GM12878 (cell line): ENCODE measurements around the gene GAK. TPM values are rescaled to one million over a fixed set of nuclear protein-coding genes. Genes with fewer than 3 reads are reported as not detected.

ENCODE experiments used
- ATAC-seq: fragments of 200-7000 bp; cut with Tn5 transposase; 3 replicates; pipeline ENCODE4 v1.9.1; 2020; ENCODE audit warnings: mild to moderate bottlenecking, moderate library complexity
- BruUV-seq: library from RNA; stranded (reverse); fragments of 400-500 nt; replicated peaks from 2 replicates; lab custom pipeline; 2021; lab: Mats Ljungman, UMichigan
- CTCF ChIA-PET: fragments of 300-600 bp; sonication (Branson Sonifier 250); formaldehyde crosslinking; extraction: SDS; loops from one replicate; lab custom pipeline; 2021; ENCODE audit warnings: inconsistent platforms; lab: Yijun Ruan, JAX
- POLR2A ChIA-PET: fragments of 350-600 bp; formaldehyde crosslinking; extraction: SDS; loops from one replicate; lab custom pipeline; 2021; ENCODE audit warnings: inconsistent platforms; lab: Charles Lee
- RAD21 ChIA-PET: fragments of 300-600 bp; sonication (Branson Sonifier 250); formaldehyde crosslinking; loops from one replicate; lab custom pipeline; 2023; ENCODE audit warnings: antibody characterized with exemption; ENCODE audit not compliant: unreplicated experiment; lab: Charles Lee
- SMC1A ChIA-PET: fragments of 300-600 bp; sonication (Branson Sonifier 250); formaldehyde crosslinking; loops from one replicate; lab custom pipeline; 2023; ENCODE audit not compliant: unreplicated experiment, uncharacterized antibody; lab: Charles Lee
- DNase-seq: peaks from one replicate; pipeline ENCODE4 v3.0.0-alpha.2; 2011; ENCODE audit warnings: low read depth, low spot score
- FAIRE-seq: peaks from 3 replicates; lab custom pipeline; 2011; peaks lifted over from hg19 to GRCh38; lab: Jason Lieb, UNC
- H2AFZ ChIP-seq: 2 replicates; pipeline ENCODE4 v1.6.0; 2011; ENCODE audit warnings: low read depth, low read length, control low read depth; ENCODE audit not compliant: control insufficient read depth
- H3K27ac ChIP-seq: 2 replicates; pipeline ENCODE4 v1.5.1; 2011; ENCODE audit warnings: control low read depth; ENCODE audit not compliant: control insufficient read depth, insufficient read depth
- H3K27me3 ChIP-seq, 2 experiments: replicated peaks in 1 of 2; 2 replicates each; pipeline versions ENCODE4 v1.6.0 to v1.6.1; 2011; ENCODE audit warnings: low read length in 1 of 2; ENCODE audit not compliant: control insufficient read depth in 2 of 2, insufficient read depth in 2 of 2
- H3K36me3 ChIP-seq, 2 experiments: 2 replicates each; pipeline ENCODE4 v1.5.1; 2011; ENCODE audit warnings: low read length in 1 of 2; ENCODE audit not compliant: control insufficient read depth in 2 of 2, insufficient read depth in 2 of 2
- H3K4me1 ChIP-seq: 2 replicates; pipeline ENCODE4 v1.6.1; 2011; ENCODE audit warnings: mild to moderate bottlenecking, low read length, moderate library complexity, mixed read lengths; ENCODE audit not compliant: control insufficient read depth, insufficient read depth
- H3K4me2 ChIP-seq: 2 replicates; pipeline ENCODE4 v1.6.0; 2011; ENCODE audit warnings: control low read depth; ENCODE audit not compliant: control insufficient read depth, insufficient read depth
- H3K4me3 ChIP-seq: fragments of 200-600 bp; sonication (generic); 2 replicates; pipeline ENCODE4 v1.5.1; 2016
- H3K79me2 ChIP-seq: 2 replicates; pipeline ENCODE4 v1.6.0; 2011; ENCODE audit warnings: low read length; ENCODE audit not compliant: control insufficient read depth, insufficient read depth
- H3K9ac ChIP-seq: 2 replicates; pipeline ENCODE4 v1.8.0; 2011; ENCODE audit warnings: low read length, control low read depth, mixed read lengths; ENCODE audit not compliant: control insufficient read depth, insufficient read depth
- H3K9me3 ChIP-seq: replicated peaks from 3 replicates; pipeline ENCODE4 v1.5.1; 2011; ENCODE audit warnings: mild to moderate bottlenecking, low read length; ENCODE audit not compliant: control insufficient read depth, insufficient read depth
- H4K20me1 ChIP-seq: 2 replicates; pipeline ENCODE4 v1.6.0; 2011; ENCODE audit not compliant: control insufficient read depth, insufficient read depth
- ASH2L ChIP-seq: fragments of 300-600, 200-600 bp; sonication (generic); IDR thresholded peaks from 2 replicates; pipeline ENCODE4 v1.6.1; 2017; ENCODE audit warnings: low read depth, mild to moderate bottlenecking, borderline replicate concordance
- CEBPB ChIP-seq, 2 experiments: fragments of 150-350 bp in 1 of 2; IDR thresholded peaks; 2 replicates each; pipeline ENCODE4 v1.6.1; 2012 to 2014; ENCODE audit warnings: low read depth in 2 of 2, low read length in 2 of 2, borderline replicate concordance in 1 of 2, inconsistent platforms in 1 of 2
- CHD2 ChIP-seq: IDR thresholded peaks from 2 replicates; pipeline ENCODE4 v1.6.1; 2011; ENCODE audit warnings: low read depth, low read length, improper control_type of control experiment, borderline replicate concordance
- E2F8 ChIP-seq: fragments of 450-650 bp; IDR thresholded peaks from 2 replicates; pipeline ENCODE4 v1.6.1; 2018; ENCODE audit warnings: mild to moderate bottlenecking, low read depth, moderate library complexity; ENCODE audit not compliant: partially characterized antibody
- ELK1 ChIP-seq: IDR thresholded peaks from 2 replicates; pipeline ENCODE4 v1.6.1; 2012; ENCODE audit warnings: low read depth, low read length, improper control_type of control experiment
- HDAC6 ChIP-seq: fragments of 200-600 bp; sonication (generic); IDR thresholded peaks from one replicate; pipeline ENCODE4 v1.8.0; 2017; ENCODE audit warnings: antibody characterized with exemption; ENCODE audit not compliant: unreplicated experiment
- IKZF2 ChIP-seq, 2 experiments: fragments of 450-650 bp; IDR thresholded peaks; 2 replicates each; pipeline ENCODE4 v1.6.1; 2017; ENCODE audit warnings: mild to moderate bottlenecking in 2 of 2, moderate library complexity in 2 of 2
- IRF3 ChIP-seq: fragments of 450-650 bp; IDR thresholded peaks from 2 replicates; pipeline ENCODE4 v1.6.1; 2014; ENCODE audit warnings: mild to moderate bottlenecking
- JUND ChIP-seq: IDR thresholded peaks from 2 replicates; pipeline ENCODE4 v1.6.1; 2012; ENCODE audit warnings: low read depth, mild to moderate bottlenecking, low read length, improper control_type of control experiment, moderate library complexity
- TAF1 ChIP-seq: IDR thresholded peaks from 2 replicates; pipeline ENCODE4 v1.6.1; 2011; ENCODE audit warnings: mild to moderate bottlenecking, low read depth, low read length, borderline replicate concordance
- TARDBP ChIP-seq: IDR thresholded peaks from 2 replicates; pipeline ENCODE4 v1.6.1; 2016; ENCODE audit warnings: borderline replicate concordance
- TCF7 ChIP-seq: IDR thresholded peaks from 2 replicates; pipeline ENCODE4 v1.6.1; 2014; ENCODE audit warnings: antibody characterized with exemption, borderline replicate concordance
- ZNF622 ChIP-seq: fragments of 450-650 bp; IDR thresholded peaks from 2 replicates; pipeline ENCODE4 v1.6.1; 2017; ENCODE audit warnings: mild to moderate bottlenecking, inconsistent platforms
- WGBS: methylation state at CpG from one replicate; pipeline ENCODE4 v1.1.6; 2016; ENCODE audit warnings: low lambda C conversion rate; ENCODE audit not compliant: insufficient replicate concordance, insufficient coverage; ENCODE audit errors: missing lambda C conversion rate; 5-methylcytosine and 5-hydroxymethylcytosine counted together
- in situ Hi-C: fragments of 300-500 bp; cut with MboI; formaldehyde crosslinking; loops from 9 replicates; pipeline ENCODE4 v1.14.3; 2018; ENCODE audit warnings: mixed read lengths
- intact Hi-C: fragments of 100-400 bp; cut with micrococcal nuclease; formaldehyde crosslinking; loops from one replicate; pipeline ENCODE4 v1.14.2; 2022; ENCODE audit not compliant: unreplicated experiment
- polyA plus RNA-seq, 11 experiments: library from polyadenylated mRNA; depleted of rRNA in 4 of 11; unstranded in 6 of 11; stranded (reverse) in 5 of 11; fragments of >200 nt; fragmentation: Nextera tagmentation in 4 of 11; fragmentation: Illumina TruSeq in 1 of 11; extraction: Ambion mirVana in 4 of 11; extraction: Trizol in 1 of 11; gene quantifications; 1 replicate in 1 of 11; 2 replicates in 10 of 11; pipeline versions ENCODE4 v1.2.1 to v1.2.3, GENCODE V29; 2011 to 2016; ENCODE audit warnings: inconsistent platforms in 2 of 11, missing spikeins in 2 of 11, low read depth in 1 of 11
- total RNA-seq, 4 experiments: library from RNA; depleted of rRNA in 3 of 4; stranded (reverse); fragments of >200 nt in 3 of 4; fragmentation: Illumina TruSeq in 1 of 4; extraction: Trizol in 1 of 4; gene quantifications; 2 replicates each; pipeline versions ENCODE4 v1.2.1 to v1.2.3, GENCODE V29; 2013 to 2021

Gene GAK
- total and polyA plus RNA-seq, 10 of the 15 experiments (the other 5 are each of a cell fraction or from before 2014, with no cell fraction given), result 0.82 to 127 (median 53.8) TPM

GRCh38 chr4:848307-848691 lies 83.8 kb downstream of the GAK start:
- no peak overlapping the region for H3K4me2 ChIP-seq

More at GRCh38 chr4:848307-848691, 83.8 kb downstream of the GAK start:
- Histone ChIP-seq H3K9ac (no peak overlapping the region), H4K20me1 (no peaks in the 10 kb centered on the region), H3K4me1 (no peaks in the 10 kb centered on the region), H3K36me3 (peaks cover 0 to 4% of the 10 kb centered on the region in 2 experiments; a peak in 3 of 4 replicates), H3K9me3 (peaks cover 3% of the 10 kb centered on the region; the same call in 1 of the 3 replicates), H3K79me2 (no peaks in the 10 kb centered on the region), H3K27ac (no peak overlapping the region), H3K4me3 (no peak overlapping the region), H2AFZ (no peak overlapping the region), H3K27me3 (no peaks in the 10 kb centered on the region)
- in situ Hi-C loops (no loop called here), intact Hi-C loops (no loop called here)
- RAD21 ChIA-PET, result no interaction called here
- DNase-seq (no peak), FAIRE-seq (no peak), ATAC-seq (no peak)
- WGBS, result 89% methylated on average over 16 of the region's 16 CpGs
- TF ChIP-seq TARDBP (no peak), ASH2L (no peak), HDAC6 (no peak), TAF1 (no peak), TCF7 (no peak), CHD2 (no peak), E2F8 (no peak), JUND (no peak), IRF3 (no peak), IKZF2 (IDR thresholded peaks at IDR 0.05) (no peak), CEBPB (IDR thresholded peaks at IDR 0.05; ENCODE audit: borderline replicate concordance in 1 of 2, low read depth in 2 of 2, low read length in 2 of 2) (no peak), ZNF622 (no peak), ELK1 (no peak)
- SMC1A ChIA-PET, result no interaction called here
- no TSS peak for BruUV-seq
- POLR2A ChIA-PET, result no interaction called here
- CTCF ChIA-PET, result no interaction called here
